Fibroblast of lung (primary cell): ENCODE results near the gene FAM50B. TPM values are rescaled to one million over a fixed set of nuclear protein-coding genes. Genes with fewer than 3 reads are reported as not detected.

Experiments used
- DNase-seq, 2 donors: peaks; one replicate each; pipeline versions ENCODE4 v3.0.0 to v3.0.0-alpha.2; 2010; ENCODE audit warnings: low read depth in 2 of 2
- H2AFZ ChIP-seq: 2 replicates; pipeline ENCODE4 v1.5.1; 2012; ENCODE audit warnings: low read length, control low read depth, inconsistent platforms
- H3K27ac ChIP-seq: 2 replicates; pipeline ENCODE4 v1.5.1; 2011; ENCODE audit warnings: low read length, control low read depth; ENCODE audit not compliant: insufficient read depth
- H3K27me3 ChIP-seq: 2 replicates; pipeline ENCODE4 v1.5.1; 2011; ENCODE audit warnings: mild to moderate bottlenecking, low read length; ENCODE audit not compliant: control insufficient read depth, insufficient read depth
- H3K36me3 ChIP-seq: 2 replicates; pipeline ENCODE4 v1.5.1; 2011; ENCODE audit warnings: low read length; ENCODE audit not compliant: control insufficient read depth, insufficient read depth
- H3K4me1 ChIP-seq: 2 replicates; pipeline ENCODE4 v1.5.1; 2011; ENCODE audit warnings: low read length; ENCODE audit not compliant: control insufficient read depth, insufficient read depth; ENCODE audit errors: extremely low read depth
- H3K4me2 ChIP-seq: 2 replicates; pipeline ENCODE4 v1.5.1; 2011; ENCODE audit warnings: low read length, control low read depth; ENCODE audit not compliant: insufficient read depth; ENCODE audit errors: extremely low read depth
- H3K4me3 ChIP-seq, 4 experiments: fragments of 200-600 bp in 1 of 4; sonication (generic) in 1 of 4; replicated peaks in 1 of 4; 2 replicates each; pipeline ENCODE4 v1.5.1; 2011 to 2016; ENCODE audit warnings: low read length in 4 of 4, low read depth in 3 of 4, mild to moderate bottlenecking in 3 of 4, control low read depth in 2 of 4, inconsistent platforms in 1 of 4, mixed read lengths in 1 of 4; ENCODE audit not compliant: insufficient read depth in 1 of 4; ENCODE audit errors: control extremely low read depth in 1 of 4
- H3K79me2 ChIP-seq: 2 replicates; pipeline ENCODE4 v1.5.1; 2012; ENCODE audit warnings: mild to moderate bottlenecking, low read length, inconsistent platforms; ENCODE audit not compliant: control insufficient read depth, insufficient read depth
- H3K9ac ChIP-seq: 2 replicates; pipeline ENCODE4 v1.5.1; 2011; ENCODE audit warnings: mild to moderate bottlenecking, low read length, control low read depth; ENCODE audit not compliant: insufficient read depth
- H3K9me3 ChIP-seq: 2 replicates; pipeline ENCODE4 v1.5.1; 2012; ENCODE audit warnings: low read depth, low read length; ENCODE audit not compliant: control insufficient read depth, insufficient read depth
- H4K20me1 ChIP-seq: 2 replicates; pipeline ENCODE4 v1.5.1; 2011; ENCODE audit warnings: low read length; ENCODE audit not compliant: control insufficient read depth, insufficient read depth; ENCODE audit errors: extremely low read depth
- CTCF ChIP-seq, 2 donors: IDR thresholded peaks in 1 of 2; conservative IDR thresholded peaks in 1 of 2; 1 replicate in 1 of 2; 2 replicates in 1 of 2; pipeline ENCODE4 v1.5.1; 2011 to 2012; ENCODE audit warnings: low read length in 2 of 2, control low read depth in 1 of 2, inconsistent platforms in 1 of 2, low read depth in 1 of 2, mild to moderate bottlenecking in 1 of 2
- EZH2 ChIP-seq: IDR thresholded peaks from 2 replicates; pipeline ENCODE4 v1.5.1; 2012; ENCODE audit warnings: low read length, control low read depth, mild to moderate bottlenecking; ENCODE audit errors: missing control alignments
- polyA plus RNA-seq, 2 donors: library from polyadenylated mRNA; depleted of rRNA in 1 of 2; stranded (reverse) in 1 of 2; unstranded in 1 of 2; fragments of >200 nt; gene quantifications; 2 replicates each; pipeline ENCODE4 v1.2.1, GENCODE V29; 2011 to 2012; ENCODE audit warnings: missing spikeins in 1 of 2
- total RNA-seq: library from RNA; depleted of rRNA; stranded (reverse); fragments of >200 nt; gene quantifications from 2 replicates; pipeline ENCODE4 v1.2.1, GENCODE V29; 2014

Gene FAM50B
- total and polyA plus RNA-seq, 2 donors (not counting 1 experiment from before 2014, with no cell fraction given): 4.2 to 15.7 TPM

GRCh38 chr6:3816251-3816650, 32.9 kb upstream of the FAM50B start:
- Histone ChIP-seq H4K20me1 (no peaks in the 10 kb centered on the region), H3K4me2 (no peak overlapping the region), H3K4me3 (no peak overlapping the region), H3K36me3 (no peaks in the 10 kb centered on the region), H3K79me2 (no peaks in the 10 kb centered on the region), H3K9ac (no peak overlapping the region), H3K9me3 (no peaks in the 10 kb centered on the region), H3K27ac (no peak overlapping the region), H3K4me1 (peaks cover 3% of the 10 kb centered on the region), H2AFZ (no peak overlapping the region), H3K27me3 (no peaks in the 10 kb centered on the region)
- DNase-seq: no peak
- TF ChIP-seq EZH2 (no peak), CTCF (conservative IDR thresholded peaks at IDR 0.05 in 1 of 2, IDR thresholded peaks at IDR 0.05 in 1 of 2; ENCODE audit: low read depth in 1 of 2, low read length in 2 of 2) (no peak)

GRCh38 chr6:3819161-3820110, 29.7 kb upstream of the FAM50B start:
- Histone ChIP-seq H3K4me2 (no peak overlapping the region), H3K36me3 (no peaks in the 10 kb centered on the region), H3K79me2 (no peaks in the 10 kb centered on the region), H3K9me3 (no peaks in the 10 kb centered on the region), H4K20me1 (no peaks in the 10 kb centered on the region), H3K4me1 (no peaks in the 10 kb centered on the region), H3K9ac (no peak overlapping the region), H3K27ac (no peak overlapping the region), H3K4me3 (no peak overlapping the region), H3K27me3 (no peaks in the 10 kb centered on the region), H2AFZ (no peak overlapping the region)
- no peak for DNase-seq
- TF ChIP-seq CTCF (conservative IDR thresholded peaks at IDR 0.05 in 1 of 2, IDR thresholded peaks at IDR 0.05 in 1 of 2; ENCODE audit: low read depth in 1 of 2, low read length in 2 of 2): no peak
- no peak for TF ChIP-seq EZH2

- Histone ChIP-seq H2AFZ (no peak overlapping the region), H3K79me2 (no peaks in the 10 kb centered on the region), H3K27me3 (no peaks in the 10 kb centered on the region), H3K27ac (no peak overlapping the region), H3K4me3 (no peak overlapping the region), H3K4me2 (no peak overlapping the region), H3K9ac (no peak overlapping the region), H4K20me1 (no peaks in the 10 kb centered on the region), H3K36me3 (no peaks in the 10 kb centered on the region), H3K9me3 (no peaks in the 10 kb centered on the region), H3K4me1 (peaks cover 10% of the 10 kb centered on the region)
- TF ChIP-seq CTCF (conservative IDR thresholded peaks at IDR 0.05 in 1 of 2, IDR thresholded peaks at IDR 0.05 in 1 of 2; ENCODE audit: low read depth in 1 of 2, low read length in 2 of 2) (no peak), EZH2 (no peak)
- no peak for DNase-seq
Measured at GRCh38 chr6:3820563-3820962, 28.6 kb upstream of the FAM50B start.
